ENCODE data around the gene NRG4.

- TF ChIP-seq POLR2A (IDR thresholded peaks at IDR 0.05; ENCODE audit: low read length) (no peak), GATA1 (IDR thresholded peaks at IDR 0.05; ENCODE audit: low read depth, low read length) (no peak)
Measured at GRCh38 chr15:75947092-75947491, 65.1 kb downstream of the NRG4 start.

All from erythroblast (primary cell).